ENCODE results near the gene SRGAP2C. TPM values are rescaled to one million over a fixed set of nuclear protein-coding genes. Genes with fewer than 3 reads are reported as not detected.
A peak's percentile ranks its signal among the peaks of the same experiment; 100 is the strongest.
"Not testable (repeated sequence)": the region's sequence is repeated elsewhere in the genome, so short reads cannot be mapped to it uniquely, and the experiment has no call there.

SRGAP2C gene
- total and polyA plus RNA-seq, 7 donors, result 0.72 to 12.0 (median 3.7) TPM

DNA sequence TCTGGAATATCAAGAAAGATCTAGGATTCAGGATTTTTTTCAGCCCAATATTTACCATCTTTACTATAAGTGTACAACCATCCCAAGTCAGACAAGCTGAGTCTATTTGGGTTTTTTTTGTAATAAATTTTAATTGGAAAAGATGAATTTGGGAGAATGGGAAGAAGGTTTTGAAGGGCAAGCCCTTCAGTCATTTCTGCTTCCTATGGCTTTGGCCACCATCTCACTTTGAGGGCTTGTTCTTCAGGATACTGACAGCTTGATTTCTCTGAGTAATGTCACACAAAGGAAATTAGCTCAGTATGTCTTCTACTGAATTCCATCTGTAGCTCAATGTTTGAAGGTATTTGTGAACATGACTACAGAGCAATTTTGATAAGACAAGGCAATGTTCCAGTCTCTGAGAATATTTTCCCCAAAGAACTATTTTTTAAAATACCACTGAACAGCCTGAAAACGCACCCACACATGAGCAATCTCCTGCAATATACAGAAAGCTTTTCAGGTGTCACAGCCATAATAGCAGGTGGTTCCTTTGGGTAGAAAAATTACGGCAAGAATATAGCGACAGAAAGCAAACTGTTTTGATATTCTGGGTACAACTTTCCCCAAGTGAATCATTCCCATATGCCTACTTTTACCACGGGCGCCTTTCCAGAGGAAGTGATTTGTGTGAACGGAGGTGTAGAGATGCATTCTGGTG, 23.4 kb upstream of the SRGAP2C start:
- H3K4me3 ChIP-seq; H3K36me3 ChIP-seq (ENCODE audit: insufficient read depth in 1 of 2, low read depth in 1 of 2); H3K9me3 ChIP-seq; H3K27me3 ChIP-seq (ENCODE audit: insufficient read depth in 3 of 3, low read length in 2 of 3); intact Hi-C loops (cut with DNase I); H3K27ac ChIP-seq; DNase-seq; ATAC-seq; H3K4me1 ChIP-seq: not testable (repeated sequence)
- WGBS, 3 donors, result 87 to 91% (median 90%) methylated on average over 3 of the region's 6 CpGs

DNA sequence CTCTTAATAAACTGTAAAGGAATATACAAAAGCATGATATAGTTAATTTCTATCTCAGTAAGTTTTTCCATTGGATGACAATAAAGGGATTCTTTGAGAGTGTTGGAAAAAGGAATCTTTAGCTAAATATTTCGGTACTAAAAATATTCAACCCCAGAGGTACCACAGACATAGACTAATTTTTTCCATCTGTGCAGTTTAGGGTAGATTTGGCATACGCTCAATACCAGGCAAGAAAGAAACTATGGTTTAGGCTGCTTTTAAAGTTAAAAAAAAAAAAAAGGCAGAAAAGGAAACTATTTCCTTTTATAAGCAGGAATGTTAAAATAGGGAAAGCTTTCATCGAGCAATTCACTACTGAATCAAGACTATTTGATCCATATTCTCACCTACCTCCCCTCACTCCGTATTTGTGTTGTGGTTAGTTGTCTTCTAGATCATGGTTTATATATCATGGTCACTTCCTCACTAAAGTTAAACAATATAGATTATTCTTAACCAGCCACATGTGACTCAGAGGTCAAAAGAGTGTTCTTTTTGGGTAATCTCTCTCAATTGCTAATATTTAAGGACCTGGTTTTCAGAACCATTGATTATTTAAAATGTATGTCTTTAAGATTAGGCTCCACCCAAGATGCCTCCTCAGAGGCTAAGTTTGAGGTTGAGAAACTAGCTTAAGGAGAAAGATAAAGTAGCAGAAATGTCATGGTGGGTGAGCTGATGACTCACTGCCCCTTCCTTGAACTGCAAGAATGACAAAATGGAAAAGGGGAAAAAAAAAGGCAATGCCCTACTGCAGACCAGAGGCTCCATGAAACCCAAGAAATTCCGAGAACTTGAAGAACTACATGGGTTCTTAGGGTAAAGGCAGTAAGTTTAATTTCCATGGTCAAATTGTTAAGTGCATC, 20.7 kb upstream of the SRGAP2C start:
- DNase-seq; H3K4me1 ChIP-seq; H3K27ac ChIP-seq; H3K36me3 ChIP-seq (ENCODE audit: insufficient read depth in 1 of 2, low read depth in 1 of 2); H3K4me3 ChIP-seq; H3K9me3 ChIP-seq; H3K27me3 ChIP-seq (ENCODE audit: insufficient read depth in 3 of 3, low read length in 2 of 3); intact Hi-C loops (cut with DNase I); ATAC-seq: not testable (repeated sequence)
- 76 to 89% (median 88%) methylated on average over 3 to 4 of the region's 5 CpGs for WGBS, 3 donors

DNA sequence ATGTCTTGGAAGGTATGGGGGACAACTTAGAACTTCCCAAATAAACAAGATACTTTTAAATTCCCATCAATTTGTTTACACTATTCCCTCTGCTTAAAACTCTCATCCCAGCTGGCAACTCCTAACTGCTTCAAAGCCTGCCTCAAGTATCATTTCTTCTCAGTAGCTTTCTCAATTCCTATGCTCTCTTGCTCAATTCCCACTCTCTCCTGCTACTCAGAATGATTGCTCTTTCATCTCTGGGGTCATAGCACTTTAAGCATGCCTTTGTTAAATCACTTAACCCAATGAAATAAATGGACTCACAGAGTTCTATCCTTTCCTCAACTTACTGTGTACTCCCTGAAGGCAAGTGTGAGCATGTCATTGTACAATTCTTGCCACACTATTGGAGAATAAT, 19.5 kb upstream of the SRGAP2C start:
- DNase-seq; H3K36me3 ChIP-seq (ENCODE audit: insufficient read depth in 1 of 2, low read depth in 1 of 2); ATAC-seq; H3K9me3 ChIP-seq; intact Hi-C loops (cut with DNase I); H3K27ac ChIP-seq; H3K27me3 ChIP-seq (ENCODE audit: insufficient read depth in 3 of 3, low read length in 2 of 3); H3K4me1 ChIP-seq; H3K4me3 ChIP-seq: not testable (repeated sequence)

DNA sequence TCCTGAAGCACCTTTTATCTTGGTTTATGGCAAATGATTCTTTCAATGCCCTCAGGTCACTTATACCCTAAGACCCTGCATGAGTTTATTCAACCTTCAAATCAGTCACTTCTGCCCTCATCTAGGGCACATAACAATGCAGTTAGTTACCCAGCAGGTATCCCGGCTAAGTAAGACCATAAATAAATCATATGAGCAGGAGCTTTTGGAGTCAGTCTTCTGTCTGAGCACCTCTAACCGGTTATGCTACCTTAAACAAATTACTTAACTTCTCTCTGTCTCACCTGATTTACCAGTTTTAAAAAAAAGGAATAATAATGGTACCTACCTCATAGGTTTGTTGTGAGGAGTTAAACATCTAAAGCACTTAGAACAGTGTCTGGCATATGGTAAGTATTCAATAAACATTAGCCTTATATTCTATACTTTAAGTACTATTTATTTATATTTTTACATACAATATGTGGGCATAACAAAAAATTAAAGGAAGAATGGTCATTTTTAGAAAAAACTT, 17.5 kb upstream of the SRGAP2C start:
- H3K4me3 ChIP-seq; DNase-seq; H3K36me3 ChIP-seq (ENCODE audit: insufficient read depth in 1 of 2, low read depth in 1 of 2); intact Hi-C loops (cut with DNase I); H3K27ac ChIP-seq; H3K4me1 ChIP-seq; ATAC-seq; H3K27me3 ChIP-seq (ENCODE audit: insufficient read depth in 3 of 3, low read length in 2 of 3); H3K9me3 ChIP-seq: not testable (repeated sequence)
- WGBS, 3 donors, result 78 to 91% (median 90%) methylated on average over 2 of the region's 2 CpGs

DNA sequence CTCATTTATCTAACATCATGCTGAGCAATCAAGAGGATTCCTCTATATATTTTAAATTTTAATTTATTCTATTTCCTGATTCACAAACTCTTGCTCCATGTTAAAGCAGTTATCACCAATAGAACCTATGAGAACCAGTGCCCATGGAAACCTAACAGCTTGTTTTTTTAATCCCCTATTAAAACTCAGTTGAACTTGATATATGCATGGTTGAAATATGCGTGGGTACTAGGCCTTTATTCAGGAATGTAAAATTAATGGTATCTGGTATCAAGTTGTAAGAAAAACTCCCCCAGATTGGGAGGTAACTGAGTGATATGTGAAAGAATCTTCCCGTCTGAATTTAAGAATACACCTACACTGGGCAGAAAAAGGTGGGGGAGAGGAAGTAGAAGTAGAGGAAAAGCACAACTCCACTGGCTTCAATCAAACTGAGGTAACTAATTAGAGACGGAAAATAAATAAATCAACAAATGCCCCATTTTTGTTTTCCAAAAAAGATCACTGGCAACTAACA, 16.6 kb upstream of the SRGAP2C start:
- H3K9me3 ChIP-seq; H3K27ac ChIP-seq; intact Hi-C loops (cut with DNase I); H3K27me3 ChIP-seq (ENCODE audit: insufficient read depth in 3 of 3, low read length in 2 of 3); H3K36me3 ChIP-seq (ENCODE audit: insufficient read depth in 1 of 2, low read depth in 1 of 2); ATAC-seq; DNase-seq; H3K4me1 ChIP-seq; H3K4me3 ChIP-seq: not testable (repeated sequence)
- WGBS, 3 donors, result 90 to 94% (median 92%) methylated on average over 1 to 2 of the region's 3 CpGs

DNA sequence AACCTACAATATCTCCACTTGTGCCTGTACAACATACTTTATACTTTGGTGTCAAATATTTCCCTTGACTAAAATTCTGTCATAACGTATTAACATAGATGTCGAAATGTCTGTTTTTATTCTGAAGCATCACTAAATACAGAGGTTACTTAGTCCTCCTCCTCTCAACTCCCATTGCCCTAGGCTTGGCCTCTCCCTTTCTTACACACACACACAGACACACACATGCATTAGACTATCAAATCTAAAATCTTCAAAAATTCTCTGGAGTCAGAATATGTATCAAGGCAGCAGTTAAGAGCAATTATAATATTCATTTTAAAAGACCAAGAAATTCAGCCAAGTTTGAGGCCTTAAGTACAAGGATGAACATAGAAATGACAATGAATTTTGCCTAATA, 8.1 kb upstream of the SRGAP2C start:
- H3K9me3 ChIP-seq; H3K36me3 ChIP-seq (ENCODE audit: insufficient read depth in 1 of 2, low read depth in 1 of 2); DNase-seq; intact Hi-C loops (cut with DNase I); H3K4me3 ChIP-seq; H3K4me1 ChIP-seq; H3K27ac ChIP-seq; ATAC-seq; H3K27me3 ChIP-seq (ENCODE audit: insufficient read depth in 3 of 3, low read length in 2 of 3): not testable (repeated sequence)
- WGBS, 3 donors, result 94 to 100% (median 96%) methylated on average over 2 of the region's 2 CpGs

DNA sequence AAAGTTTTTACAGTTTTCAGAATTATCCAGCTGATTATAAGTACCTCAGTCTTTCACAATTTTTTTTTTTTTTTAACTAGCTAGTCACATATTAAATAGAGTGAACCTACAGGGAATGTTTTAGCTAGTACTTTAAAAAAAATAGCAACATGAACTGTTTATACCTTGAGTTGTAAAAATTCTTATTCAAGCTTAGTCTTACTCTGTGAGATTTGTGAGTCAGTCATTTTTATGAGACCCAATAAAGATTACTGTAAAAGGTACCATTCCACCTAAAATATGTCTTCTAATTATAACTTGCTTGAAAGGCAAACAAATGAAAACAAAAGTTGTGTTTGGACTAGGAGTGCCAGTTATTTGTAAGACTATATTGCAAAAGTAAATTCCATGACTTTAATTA, 6.6 kb upstream of the SRGAP2C start:
- H3K27me3 ChIP-seq (ENCODE audit: insufficient read depth in 3 of 3, low read length in 2 of 3); ATAC-seq; intact Hi-C loops (cut with DNase I); H3K4me1 ChIP-seq; H3K4me3 ChIP-seq; H3K9me3 ChIP-seq; H3K27ac ChIP-seq; DNase-seq; H3K36me3 ChIP-seq (ENCODE audit: insufficient read depth in 1 of 2, low read depth in 1 of 2): not testable (repeated sequence)

DNA sequence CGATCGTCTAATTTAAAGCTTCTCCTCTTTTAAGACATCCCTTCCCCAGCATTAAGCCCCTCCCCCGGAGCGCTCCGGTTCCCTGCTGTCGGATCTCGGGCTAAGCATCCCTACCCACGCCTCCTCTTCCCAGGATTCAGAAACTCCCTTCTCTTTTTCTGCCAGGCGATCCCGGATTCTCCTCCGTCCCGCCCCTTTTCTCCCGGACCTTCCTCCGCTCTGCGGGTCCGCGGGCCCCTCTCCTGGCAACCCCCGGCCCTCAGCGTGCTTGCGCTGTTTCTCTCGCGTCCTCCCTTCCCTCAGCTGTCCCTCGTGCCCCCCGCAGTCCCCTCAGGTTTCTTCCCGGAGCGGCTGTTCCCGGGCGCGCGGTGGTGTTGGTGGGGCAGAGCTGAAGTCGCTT, 908 bp upstream of the SRGAP2C start:
- H3K4me1 ChIP-seq; H3K27ac ChIP-seq; intact Hi-C loops (cut with DNase I); H3K9me3 ChIP-seq; H3K27me3 ChIP-seq (ENCODE audit: insufficient read depth in 3 of 3, low read length in 2 of 3); H3K36me3 ChIP-seq (ENCODE audit: insufficient read depth in 1 of 2, low read depth in 1 of 2); ATAC-seq: not testable (repeated sequence)
- 0 to 3% (median 0%) methylated on average over 6 to 17 of the region's 31 CpGs for WGBS, 3 donors
- DNase-seq, result peak in 1 of 2 donors; percentile 9
- H3K4me3 ChIP-seq, result peak overlapping the region; percentile 52

DNA sequence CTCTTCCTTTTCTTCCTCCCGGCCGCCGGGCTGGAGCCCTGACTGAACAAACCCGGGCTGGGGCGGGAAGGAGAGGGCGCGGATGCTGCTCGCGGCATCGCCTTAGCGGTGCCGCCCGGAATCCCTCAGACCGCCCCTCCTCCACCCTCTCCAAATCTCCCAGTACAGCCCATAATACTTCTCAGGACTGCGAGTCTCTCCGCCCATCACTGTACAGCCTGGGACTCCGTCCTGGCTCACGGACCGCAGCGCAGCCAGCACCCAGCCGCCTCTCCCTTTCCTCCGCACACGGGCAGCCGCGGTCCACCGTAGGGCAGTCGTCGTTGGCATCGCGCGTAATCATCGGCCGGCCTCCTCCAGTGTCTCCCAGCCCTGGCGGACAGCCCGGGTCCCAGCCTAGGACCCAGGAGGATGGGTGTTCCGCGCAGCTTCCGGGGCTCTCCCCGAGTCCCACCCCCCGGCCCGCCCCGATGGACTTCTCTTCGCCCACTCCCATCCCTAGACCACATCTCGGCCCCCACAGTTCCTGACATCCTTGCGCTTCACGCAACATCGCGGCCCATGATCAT, 449 bp downstream of the SRGAP2C start:
- H3K4me1 ChIP-seq; H3K36me3 ChIP-seq (ENCODE audit: insufficient read depth in 1 of 2, low read depth in 1 of 2); H3K9me3 ChIP-seq; H3K27ac ChIP-seq; H3K27me3 ChIP-seq (ENCODE audit: insufficient read depth in 3 of 3, low read length in 2 of 3); intact Hi-C loops (cut with DNase I): not testable (repeated sequence)
- WGBS, 3 donors, result no CpG with 5 or more reads among the region's 48 CpGs
- DNase-seq, result peak in 1 of 2 donors; percentile 41
- H3K4me3 ChIP-seq, result peak overlapping the region; percentile 57
- peak; percentile 3 to 41 (median 7) for ATAC-seq

DNA sequence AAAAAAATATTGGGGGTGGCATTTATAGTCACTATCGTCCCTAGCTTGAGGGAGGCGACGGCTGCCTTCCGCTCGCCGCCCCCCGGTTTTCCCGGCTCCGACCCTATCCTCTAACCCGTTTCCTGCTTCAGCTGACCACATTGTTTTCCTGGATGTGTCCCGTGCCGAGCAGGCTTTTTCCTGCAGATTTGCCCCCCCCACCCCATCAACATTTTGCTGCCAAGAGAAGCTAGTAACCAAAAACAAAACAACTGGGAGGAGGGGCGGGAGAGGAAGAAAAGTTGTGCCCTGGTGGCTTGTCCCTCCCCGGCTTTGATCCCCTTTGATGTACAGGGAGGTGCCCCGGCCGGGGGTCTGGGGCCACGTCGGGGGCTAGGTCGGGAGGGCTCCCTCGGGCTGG, 1.4 kb downstream of the SRGAP2C start:
- not testable (repeated sequence) for H3K27ac ChIP-seq

DNA sequence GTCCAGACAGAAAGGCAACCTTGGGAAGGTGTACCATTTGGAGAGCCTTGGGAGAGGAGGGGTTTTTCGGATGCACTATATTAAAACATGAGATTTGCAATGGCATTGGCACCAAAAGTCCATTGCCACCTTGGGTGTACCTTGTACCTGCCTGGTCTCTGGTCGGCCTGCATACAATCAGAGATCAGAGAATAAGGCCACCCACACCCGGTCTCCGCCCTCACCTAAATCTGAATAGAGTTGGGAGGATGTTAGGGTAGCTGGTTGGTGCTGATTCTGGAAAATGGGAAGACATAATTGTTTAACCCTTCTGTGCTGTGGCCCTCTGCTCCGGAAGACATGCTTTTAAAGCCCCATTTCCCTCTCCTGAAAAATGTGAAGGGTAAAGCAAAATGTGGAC, 3.1 kb downstream of the SRGAP2C start:
- ATAC-seq; H3K9me3 ChIP-seq; H3K36me3 ChIP-seq (ENCODE audit: insufficient read depth in 1 of 2, low read depth in 1 of 2); intact Hi-C loops (cut with DNase I); DNase-seq; H3K27ac ChIP-seq; H3K27me3 ChIP-seq (ENCODE audit: insufficient read depth in 3 of 3, low read length in 2 of 3); H3K4me1 ChIP-seq: not testable (repeated sequence)
- peak overlapping the region; percentile 15 for H3K4me3 ChIP-seq
- WGBS, 3 donors, result 66 to 84% (median 75%) methylated on average over 3 to 5 of the region's 5 CpGs

More for the DNA sequence above, 1.4 kb downstream of the SRGAP2C start:
- 0% methylated on average over 1 to 5 of the region's 20 CpGs; no CpG with 5 or more reads in 1 of the 3 donors for WGBS, 3 donors
- H3K27me3 ChIP-seq (ENCODE audit: insufficient read depth in 3 of 3, low read length in 2 of 3); H3K9me3 ChIP-seq; H3K4me3 ChIP-seq; ATAC-seq; H3K36me3 ChIP-seq (ENCODE audit: insufficient read depth in 1 of 2, low read depth in 1 of 2); intact Hi-C loops (cut with DNase I); H3K4me1 ChIP-seq: not testable (repeated sequence)
- peak in 1 of 2 donors; percentile 59 for DNase-seq
